DMS53 treated with DMSO at 0.1 percent for 48 hours (cell line): ENCODE measurements around the gene C1QTNF12.

Source experiments
- DNase-seq: peaks from one replicate; lab custom pipeline; 2025; ENCODE audit not compliant: unreplicated experiment; lab: John Stamatoyannopoulos, UW

The C1QTNF12 gene

DNA sequence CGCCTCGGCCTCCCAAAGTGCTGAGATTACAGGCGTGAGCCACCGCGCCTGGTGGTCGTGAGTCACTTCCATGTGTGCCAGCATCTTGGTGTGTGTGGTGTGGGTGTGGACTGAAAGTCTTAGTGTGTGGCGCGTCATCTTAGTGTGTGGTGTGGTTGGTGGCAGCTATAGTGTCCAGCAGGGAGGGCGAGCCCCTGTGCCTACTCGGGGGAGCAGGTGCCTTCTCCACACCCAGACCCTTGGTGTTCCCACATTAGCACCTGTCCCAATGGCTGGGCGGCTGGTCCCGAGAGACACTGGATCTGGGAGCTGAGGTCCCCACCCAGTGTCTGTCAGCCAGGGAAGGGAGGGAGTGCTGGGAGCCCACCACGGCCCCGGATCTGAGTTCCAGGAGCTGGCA is 36.5 kb upstream of the C1QTNF12 start:
- DNase-seq, result no peak

DNA sequence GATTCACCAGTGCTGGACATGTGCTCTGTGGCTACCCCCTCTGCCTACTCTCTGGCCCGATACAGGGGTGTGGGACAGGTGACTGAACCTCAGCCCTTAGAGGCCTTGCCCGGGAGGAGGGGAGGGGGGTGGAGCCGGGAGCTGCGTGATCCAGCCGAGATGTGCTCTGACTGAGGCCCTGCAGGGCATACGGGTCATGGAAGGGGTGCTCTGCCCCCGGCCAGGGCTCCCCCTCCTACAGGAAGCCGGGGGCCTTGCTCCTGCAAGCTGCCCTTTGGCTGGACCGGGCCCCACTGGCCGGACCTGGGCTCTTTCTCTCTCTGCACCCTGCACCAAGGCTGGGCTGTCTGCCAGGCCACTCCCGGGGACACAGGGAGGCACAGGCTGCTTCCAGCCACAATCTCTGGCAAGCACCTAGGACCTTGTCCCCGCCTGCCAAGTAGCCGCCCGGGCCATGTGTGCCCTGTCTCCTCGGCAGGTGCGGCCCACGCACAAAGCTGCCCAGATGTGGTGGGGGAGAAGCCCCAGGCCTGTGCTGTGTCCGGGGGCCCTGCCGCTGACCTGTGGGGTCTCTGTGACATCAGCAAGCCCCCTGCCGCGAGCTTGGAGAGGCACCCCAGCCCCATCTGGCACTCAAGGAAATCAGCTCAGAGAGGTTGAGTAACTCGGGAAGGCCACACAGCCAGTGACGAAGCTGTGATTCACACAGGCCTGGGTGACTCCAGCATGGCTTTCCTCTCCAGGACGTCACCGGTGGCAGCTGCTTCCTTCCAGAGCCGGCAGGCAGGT is 35.2 kb upstream of the C1QTNF12 start:
- DNase-seq, result peak; percentile 58

DNA sequence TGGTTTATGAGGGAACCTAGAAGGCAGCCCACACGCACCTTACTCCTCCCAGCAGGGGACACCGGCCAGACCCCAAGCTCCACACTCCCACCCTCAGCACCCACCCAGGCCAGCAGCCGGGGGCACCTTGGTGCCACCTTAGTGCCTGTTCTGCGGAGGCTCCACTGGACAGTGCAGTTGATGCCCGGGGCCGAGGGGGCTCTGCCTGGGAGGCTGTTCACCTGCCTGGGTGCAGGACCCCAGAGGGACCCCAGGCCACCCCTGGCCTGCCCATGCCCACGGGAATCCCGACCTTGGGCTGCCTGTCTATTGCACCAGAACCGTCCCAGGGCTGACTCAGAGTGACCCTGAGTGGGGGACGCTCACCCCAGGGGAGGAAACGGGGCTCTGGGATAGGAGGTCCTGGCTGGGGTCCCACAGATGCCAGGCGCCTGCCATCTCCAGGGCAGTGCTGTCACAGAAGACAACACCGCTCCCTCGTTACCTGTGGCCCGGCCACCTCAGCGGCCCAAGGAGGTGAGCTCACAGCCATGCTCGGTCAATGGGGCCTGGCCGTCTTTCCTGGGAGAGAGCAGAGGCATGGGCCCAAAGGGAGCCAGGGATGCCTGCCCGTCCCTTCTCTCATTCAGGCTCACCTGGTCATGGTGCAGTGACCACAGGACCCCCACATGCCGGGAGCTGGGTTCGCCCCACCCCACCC is 34.4 kb upstream of the C1QTNF12 start:
- DNase-seq, result no peak

DNA sequence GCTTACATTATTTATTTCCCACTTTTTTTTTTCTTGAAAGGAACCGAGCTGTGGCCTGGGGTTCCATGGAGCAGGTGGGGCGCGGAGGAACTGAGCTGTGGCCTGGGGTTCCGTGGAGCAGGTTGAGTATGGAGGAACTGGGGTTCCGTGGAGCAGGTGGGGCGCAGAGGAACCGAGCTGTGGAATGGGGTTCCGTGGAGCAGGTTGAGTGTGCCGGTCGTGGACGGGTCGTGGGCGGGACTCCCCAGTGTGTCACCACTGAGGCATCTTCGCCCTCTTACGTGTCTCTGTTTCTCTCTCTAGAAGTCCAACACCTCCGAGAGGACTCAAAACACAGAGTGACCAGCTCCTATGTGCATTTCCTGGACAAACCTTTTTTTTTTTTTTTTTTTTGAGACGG is 32.5 kb upstream of the C1QTNF12 start:
- DNase-seq, result no peak

DNA sequence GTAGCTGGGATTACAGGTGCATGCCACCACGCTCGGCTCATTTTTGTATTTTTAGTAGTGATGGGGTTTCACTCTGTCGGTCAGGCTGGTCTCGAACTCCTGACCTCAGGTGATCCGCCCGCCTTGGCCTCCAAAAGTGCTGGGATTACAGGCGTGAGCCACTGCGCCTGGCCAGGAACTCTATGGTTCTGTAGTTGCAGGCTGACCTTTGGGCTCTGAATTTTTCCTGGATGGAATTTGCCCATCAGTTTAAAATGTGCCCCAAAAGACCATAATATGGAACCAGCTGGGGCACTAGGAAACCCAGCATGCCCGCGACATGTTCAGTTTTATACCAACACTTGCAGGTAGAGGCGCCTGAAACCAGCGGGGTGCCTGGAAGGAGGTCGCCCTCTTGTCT is 32.1 kb upstream of the C1QTNF12 start:
- no peak for DNase-seq

DNA sequence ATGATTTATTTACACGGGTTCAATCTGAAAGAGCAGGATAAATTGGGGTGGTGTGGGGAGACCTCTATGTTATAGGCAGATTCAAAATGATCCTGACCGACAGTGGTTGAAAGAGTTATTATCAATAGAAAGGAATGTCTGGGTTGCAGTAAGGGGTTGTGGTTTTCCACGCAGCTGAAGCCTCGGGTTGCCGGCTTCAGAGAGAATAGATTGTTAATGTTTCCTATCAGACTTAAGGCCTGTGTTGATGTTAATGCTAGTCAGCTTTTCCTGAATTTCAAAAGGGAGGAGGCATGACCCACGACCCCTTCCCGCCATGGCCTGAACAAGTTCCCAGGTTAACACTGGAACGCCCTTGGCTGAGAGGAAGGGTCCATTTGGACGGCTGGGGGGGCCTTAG is 29.3 kb upstream of the C1QTNF12 start:
- DNase-seq, result no peak

DNA sequence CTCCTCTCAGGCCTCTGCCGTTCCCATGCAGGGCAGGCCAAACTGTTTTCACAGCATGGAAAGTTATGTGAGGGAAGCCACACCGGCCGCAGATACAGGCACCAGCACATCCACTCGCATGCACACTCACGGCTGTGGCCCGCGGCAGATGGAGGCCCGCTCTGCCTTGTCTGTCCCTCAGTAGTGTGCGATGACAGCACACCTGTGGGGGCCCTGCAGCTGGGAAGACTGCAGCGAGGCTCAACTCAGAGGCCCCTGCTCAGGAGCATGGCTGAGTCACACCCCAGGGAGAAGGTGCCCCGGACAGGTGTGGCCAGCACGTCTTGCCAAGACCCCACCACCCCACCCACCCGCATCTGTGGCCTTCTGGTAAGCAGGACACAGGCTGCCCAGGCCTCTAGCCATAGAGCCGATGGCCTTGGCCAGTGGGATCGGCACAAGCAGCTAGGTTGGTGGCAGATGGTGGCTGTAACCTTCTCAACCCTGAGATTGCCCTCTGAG is 28.5 kb upstream of the C1QTNF12 start:
- DNase-seq, result no peak

DNA sequence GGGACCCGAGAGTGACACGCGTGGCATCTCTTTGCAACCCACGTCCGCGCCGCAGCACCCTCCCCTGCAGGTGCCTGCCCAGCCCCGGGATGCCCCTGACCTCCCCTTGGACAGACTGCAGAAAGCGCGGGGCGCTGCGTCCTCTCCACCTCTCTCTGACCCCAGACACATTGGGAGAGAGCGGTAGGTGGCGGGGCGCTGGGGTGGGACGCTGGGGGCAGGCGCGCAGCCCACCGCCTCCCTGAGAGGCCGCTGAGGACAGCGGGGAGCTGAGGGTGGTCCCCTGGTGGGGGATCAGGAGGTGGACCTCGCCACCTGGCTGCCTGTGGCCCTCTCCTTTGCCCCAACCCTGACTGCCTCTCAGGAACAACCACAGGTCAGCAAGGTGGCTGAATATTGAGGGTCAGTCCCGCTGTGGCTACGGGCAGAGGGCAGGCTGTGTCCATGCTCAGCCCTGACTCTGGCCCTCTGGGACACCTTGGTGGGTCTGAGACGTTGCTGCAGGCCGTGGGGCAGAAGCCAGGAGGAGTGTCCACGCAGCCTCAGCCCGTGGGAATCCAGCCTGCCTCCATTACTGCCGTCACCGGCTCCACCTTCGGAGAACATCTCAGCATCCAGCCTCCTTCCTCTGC is 27.9 kb upstream of the C1QTNF12 start:
- DNase-seq, result no peak

DNA sequence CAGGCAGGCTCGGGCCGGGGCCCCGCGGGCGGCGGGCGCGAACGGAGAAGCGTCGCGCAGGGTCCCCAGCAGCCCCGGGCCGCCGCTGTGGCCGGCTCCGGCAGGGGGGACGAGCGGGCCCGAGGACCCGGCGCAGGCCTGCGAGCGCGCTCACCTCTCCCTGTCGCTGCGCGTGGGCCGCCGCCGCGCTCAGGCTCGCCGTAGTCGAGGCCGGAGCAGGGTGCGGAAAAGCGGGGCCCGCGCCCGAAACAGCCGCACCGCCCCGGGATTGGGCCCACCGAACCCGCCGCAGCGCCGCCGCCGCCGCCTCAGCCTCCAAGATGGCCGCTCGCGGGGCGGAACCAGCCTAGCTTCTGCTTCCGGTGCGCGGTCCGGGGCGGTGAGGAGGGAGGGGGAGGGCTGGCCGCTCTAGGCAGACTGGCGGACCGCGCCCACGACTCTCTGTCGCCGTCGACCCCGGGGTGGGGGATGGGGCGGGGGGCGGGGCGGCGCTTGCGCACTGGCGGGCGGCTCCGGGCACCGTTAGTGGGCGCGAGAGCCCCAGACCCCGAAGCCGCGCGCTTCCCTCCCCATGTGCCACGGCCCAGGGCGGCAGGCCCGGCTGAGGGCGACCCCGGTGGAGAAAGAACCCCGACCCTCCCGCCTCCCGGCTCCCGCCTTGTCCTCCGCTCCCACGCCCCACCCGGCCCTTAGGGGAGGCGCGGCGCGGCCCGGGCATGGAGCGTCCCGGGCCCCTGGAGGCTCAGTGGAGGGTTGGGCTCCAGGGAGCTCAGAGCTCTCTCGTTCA is 27.2 kb upstream of the C1QTNF12 start, which contains the start of gene UBE2J2:
Gene UBE2J2, minus strand, starts transcription at position 343 of the 787 bp plus-strand sequence. CDS start 5,862 bp downstream, outside the sequence.
- DNase-seq, result peak; percentile 49

DNA sequence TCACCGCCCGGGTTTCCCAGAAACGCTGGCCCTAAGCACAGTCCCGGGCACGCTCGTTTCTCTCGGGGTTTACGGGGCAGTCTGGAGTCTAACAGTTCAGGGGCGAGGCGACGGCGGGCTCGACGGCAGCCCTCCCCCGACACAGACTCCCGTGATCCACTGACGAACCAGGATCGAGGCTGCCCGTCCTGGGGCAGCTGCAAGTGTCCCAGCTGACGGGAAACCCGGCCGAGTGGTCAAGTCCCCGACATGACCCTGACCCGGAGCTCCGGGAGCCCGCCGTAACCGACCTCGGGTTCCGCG is 26.6 kb upstream of the C1QTNF12 start:
- no peak for DNase-seq

DNA sequence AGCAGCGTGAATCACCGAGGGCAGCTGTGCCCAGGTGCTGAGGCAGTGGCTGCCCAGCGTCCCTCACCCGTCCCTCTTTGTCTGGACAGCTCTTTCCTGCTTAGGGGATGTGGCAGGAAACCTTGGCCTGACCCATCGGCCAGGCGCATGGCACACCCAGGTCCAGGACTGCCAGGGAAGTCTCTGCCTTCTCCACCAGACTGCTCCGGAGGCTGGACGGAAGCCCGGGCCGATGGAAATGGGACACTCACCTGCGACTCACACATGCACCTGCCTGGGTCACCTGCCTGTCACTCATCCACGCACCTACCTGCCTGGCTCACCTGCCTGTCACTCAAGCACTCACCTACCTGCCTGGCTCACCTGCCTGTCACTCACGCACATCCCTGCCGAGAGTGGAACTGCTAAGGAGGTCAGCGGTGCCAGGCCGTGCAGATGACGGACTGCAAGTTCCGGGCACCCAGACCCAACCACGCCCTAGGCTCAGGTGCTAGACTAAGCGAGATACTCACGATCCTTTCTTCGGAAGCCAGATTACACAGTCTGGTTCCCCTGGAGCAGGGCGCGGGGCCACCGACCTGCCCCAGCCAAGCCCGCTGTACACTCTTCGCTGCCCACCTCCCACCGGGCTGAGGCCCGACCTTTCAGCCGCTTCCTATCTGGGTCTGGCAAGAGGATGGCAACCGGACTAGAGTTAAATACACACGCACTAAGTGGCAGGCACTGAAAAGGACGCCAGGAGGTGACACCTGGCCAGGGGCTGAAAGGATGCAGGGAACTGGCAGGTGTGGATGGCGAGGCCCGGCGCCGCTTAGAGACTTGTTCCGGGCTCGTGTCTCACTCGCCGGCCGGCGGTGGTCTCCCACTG is 26.1 kb upstream of the C1QTNF12 start:
- peak; percentile 92 for DNase-seq

DNA sequence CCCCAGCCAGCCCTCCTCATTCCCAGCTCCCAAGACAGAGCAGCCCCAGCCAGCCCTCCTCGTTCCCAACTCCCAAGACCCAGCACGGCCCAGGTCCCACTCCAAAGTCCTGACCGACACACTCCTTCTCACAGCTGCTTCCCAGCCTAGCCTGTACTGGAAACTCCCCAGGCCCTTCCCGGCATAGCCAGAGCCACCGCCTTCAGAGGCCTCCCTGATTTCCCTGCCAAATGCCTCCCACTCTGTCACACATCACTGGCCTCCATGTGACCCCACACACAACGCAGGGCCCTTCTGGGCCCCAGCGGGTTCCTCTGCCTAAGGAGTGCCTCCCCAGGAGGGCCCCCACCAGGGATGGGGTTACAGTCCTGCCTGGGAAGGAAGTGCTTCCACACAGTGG is 24.3 kb upstream of the C1QTNF12 start:
- DNase-seq, result no peak

DNA sequence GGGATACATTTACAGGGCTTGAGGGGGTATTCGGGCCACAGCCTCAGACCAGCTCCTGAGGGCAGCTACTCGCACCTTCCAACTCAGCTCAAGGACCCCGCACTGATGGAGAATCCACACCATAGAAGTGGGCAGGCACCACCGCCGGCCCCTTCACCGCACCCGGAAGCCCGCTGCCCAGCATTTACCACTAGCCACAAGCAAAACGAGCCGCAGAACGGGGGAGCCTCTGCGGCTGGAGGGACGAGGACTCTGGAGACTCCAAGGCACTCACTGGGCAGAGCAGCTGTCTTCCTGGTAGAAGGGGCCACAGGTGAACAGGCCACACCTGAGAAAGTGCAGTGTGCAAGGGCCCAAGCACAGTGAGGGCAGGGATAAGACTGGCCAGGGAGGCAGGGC is 21.8 kb upstream of the C1QTNF12 start:
- no peak for DNase-seq

DNA sequence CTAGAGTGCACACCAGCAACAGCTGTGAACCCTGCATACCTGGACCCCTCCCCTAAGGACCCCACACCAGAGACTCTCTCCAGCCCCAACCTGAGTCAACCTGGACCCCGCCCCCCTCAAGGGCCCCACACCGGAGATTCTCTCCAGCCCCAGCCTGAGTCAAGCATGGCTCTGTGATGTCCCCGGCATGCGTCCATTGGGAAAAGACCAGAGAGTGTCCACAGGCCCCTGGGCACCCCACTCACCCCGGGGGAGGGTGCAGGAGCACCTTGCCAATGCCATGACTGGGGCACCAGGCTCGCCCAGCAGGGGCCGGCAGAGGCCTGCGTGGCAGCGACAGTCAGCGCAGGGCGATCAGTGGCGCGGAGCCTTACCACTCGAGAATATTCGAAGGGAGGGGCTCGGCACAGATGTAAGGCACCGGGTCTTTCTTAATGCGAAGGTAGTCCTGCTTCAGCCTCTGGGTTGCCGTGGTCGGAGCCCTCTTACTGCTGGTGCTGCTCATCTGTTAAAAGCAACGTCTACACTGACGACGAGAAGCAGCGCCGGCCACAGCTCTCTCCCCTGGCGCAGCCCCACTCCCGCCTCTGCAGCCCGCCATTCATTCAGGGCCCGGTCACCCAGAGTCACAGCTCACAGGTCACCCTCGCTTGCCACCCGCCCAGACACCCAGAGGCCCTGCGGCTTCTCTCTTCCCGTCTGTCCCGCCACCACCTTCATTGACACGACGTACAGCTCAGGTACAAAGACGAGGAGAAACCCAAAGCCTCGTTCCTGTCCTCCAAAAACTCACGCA is 21.2 kb upstream of the C1QTNF12 start:
- DNase-seq, result no peak

DNA sequence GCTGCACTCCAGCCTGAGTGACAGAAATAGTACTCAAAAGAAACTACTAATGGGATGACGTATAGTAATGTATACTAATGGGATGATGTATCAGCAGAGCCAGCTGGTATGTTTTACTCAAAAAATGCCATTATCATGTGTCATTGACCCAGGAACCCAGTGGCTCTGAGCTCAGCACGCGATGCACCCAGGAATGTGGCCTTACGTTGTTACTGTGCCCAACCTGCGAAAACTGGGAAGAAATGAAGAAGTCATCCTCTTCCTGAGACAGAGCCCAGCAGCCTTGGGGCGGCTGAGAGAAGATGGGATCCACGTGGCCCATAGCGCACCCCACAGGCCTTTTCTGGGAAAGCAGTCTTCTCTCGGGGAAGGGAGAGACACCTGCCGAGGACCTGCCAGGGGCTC is 18.3 kb upstream of the C1QTNF12 start:
- DNase-seq, result no peak

DNA sequence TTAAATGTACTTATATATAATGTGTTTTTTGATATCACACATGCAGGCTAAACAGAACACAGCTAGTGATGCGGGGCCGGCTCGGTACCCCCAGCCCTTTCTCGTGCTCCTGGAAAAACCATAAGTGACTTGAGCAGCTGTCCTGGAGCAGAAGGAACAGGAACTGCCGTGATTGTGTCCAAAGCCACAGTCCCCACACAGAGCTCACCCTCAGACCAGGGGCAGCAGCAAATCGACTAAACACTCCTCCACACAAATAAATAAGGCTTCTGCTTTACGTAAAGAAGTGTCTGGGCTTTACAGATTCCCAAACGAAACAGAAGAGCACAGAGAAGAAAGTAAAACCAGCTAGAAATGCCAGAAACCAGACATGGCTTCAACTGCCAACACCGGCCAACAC is 17.5 kb upstream of the C1QTNF12 start:
- no peak for DNase-seq

DNA sequence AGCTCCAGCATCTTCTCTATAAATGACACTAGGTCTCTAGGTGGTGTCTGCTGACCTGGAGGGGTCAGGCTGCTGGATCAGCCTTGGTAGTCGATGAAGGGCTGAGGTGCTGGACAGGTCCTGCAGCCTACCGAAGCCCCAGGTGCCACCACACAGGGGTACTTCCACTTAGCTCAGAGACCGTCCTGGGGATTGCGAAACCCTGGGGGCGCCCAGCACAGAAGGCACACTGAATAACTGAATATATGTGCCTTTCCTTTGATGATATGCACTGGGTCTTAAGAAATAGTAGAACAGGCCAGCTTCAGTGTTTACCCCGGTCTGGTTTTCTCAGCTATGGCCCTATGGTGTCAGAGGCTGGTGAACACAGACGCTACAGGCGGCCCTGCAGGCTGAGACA is 16.2 kb upstream of the C1QTNF12 start:
- no peak for DNase-seq

DNA sequence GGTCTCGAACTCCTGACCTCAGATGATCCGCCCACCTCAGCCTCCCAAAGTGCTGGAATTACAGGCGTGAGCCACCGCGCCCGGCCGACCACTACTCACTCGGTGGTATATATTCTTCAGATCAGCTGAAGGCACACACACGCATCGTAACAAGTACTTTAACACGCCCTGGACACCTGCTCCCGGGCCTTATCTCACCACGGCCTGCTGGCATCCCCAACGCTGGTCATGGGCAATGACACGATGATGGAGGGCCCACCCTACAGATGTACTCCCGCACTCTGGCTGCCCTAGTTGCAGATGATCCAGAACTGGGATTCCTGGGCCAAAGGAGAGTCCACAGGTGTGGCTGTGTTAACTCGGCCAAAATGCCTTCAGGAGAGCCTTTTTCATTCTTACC is 15.5 kb upstream of the C1QTNF12 start:
- DNase-seq, result no peak

DNA sequence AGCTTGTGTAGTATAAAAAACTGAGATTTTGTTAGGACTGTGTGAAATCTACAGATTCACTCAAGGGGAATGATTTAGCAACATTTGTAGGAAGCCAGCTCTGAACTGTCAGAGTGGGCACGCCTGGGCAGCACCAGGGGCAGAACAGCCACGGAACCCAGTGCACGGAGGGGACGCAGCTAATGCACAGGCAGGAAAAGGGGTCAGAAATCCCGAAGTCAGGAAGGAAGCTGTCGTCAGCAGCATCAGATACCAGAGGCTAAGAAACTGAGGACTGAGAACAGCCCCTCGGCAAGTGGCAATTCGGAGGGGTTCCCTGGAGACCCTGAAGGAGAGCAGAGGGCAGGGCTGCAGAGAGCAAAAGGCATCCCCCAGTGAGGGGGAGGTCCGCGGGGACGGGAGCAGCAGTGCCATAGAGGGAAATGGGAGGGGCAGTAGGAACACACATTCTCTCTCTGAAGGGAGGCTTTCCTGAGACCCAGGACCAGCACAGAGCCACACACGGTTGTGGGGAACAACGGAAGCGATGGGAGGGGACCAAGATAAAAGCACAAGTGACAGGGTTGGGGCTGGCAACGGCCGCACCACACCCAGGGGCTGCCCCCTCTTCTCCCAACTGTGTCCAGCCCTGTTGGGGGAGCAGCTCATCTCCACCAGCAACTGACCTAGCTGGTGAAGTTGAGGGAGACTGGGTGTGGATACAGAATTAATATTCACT is 14.5 kb upstream of the C1QTNF12 start:
- DNase-seq, result no peak
